Left lung (tissue), 10 donors: Measurements from ENCODE around the gene SLC4A3. TPM values are rescaled to one million over a fixed set of nuclear protein-coding genes. Genes with fewer than 3 reads are reported as not detected.

Experiments
- ATAC-seq: fragments of 200-7000 bp; cut with Tn5 transposase; one replicate; pipeline ENCODE4 v1.9.1; 2020; ENCODE audit warnings: moderate library complexity
- DNase-seq, 4 donors: peaks; one replicate each; pipeline ENCODE4 v3.0.0-alpha.2; 2013 to 2020
- H3K27ac ChIP-seq, 2 donors: fragments of 200-600 bp; sonication (generic) in 1 of 2; one replicate each; pipeline versions ENCODE4 v1.5.0 to v1.8.0; 2020 to 2021
- H3K27me3 ChIP-seq, 2 donors: fragments of 200-600 bp; sonication (generic) in 1 of 2; one replicate each; pipeline versions ENCODE4 v1.5.0 to v1.8.0; 2020 to 2021
- H3K36me3 ChIP-seq, 2 donors: fragments of 200-600 bp; sonication (generic) in 1 of 2; one replicate each; pipeline versions ENCODE4 v1.5.0 to v1.8.0; 2020 to 2021
- H3K4me1 ChIP-seq, 2 donors: fragments of 200-600 bp; one replicate each; pipeline ENCODE4 v1.8.0; 2021
- H3K4me3 ChIP-seq, 2 donors: fragments of 200-600 bp; sonication (generic) in 1 of 2; one replicate each; pipeline versions ENCODE4 v1.5.0 to v1.8.0; 2020 to 2021; ENCODE audit warnings: mild to moderate bottlenecking in 1 of 2
- H3K9me3 ChIP-seq, 2 donors: fragments of 200-600 bp; sonication (generic) in 1 of 2; one replicate each; pipeline versions ENCODE4 v1.5.0 to v1.8.0; 2020 to 2021
- CTCF ChIP-seq, 2 donors: fragments of 200-600 bp; sonication (generic) in 1 of 2; IDR thresholded peaks; one replicate each; pipeline versions ENCODE4 v1.5.0 to v1.8.0; 2021; ENCODE audit warnings: antibody characterized with exemption in 2 of 2
- intact Hi-C, 2 donors: fragments of 100-400 bp; cut with DNase I; formaldehyde crosslinking; loops; one replicate each; pipeline versions ENCODE4 v1.11.2 to v1.14.2; 2022
- polyA plus RNA-seq, 6 donors: library from polyadenylated mRNA; unstranded; fragments of 120-200 nt; gene quantifications; one replicate each; pipeline ENCODE4 v1.2.1, GENCODE V29; 2013; ENCODE audit not compliant: insufficient read length in 6 of 6
- total RNA-seq, 2 donors: library from RNA; stranded (reverse); fragmentation: NEBNext Ultra II Directional; extraction: Animal tissue kit (Norgen Biotek cat#: 25700); gene quantifications; one replicate each; pipeline ENCODE4 v1.2.1, GENCODE V29; 2021
- donor health status: DM: no; HTN: yes; CAD: no.
- donor health status: DM: no; HTN: no; CAD: no.

SLC4A3 gene
- total and polyA plus RNA-seq, 8 donors, result 2.9 to 13.3 (median 9.8) TPM

DNA sequence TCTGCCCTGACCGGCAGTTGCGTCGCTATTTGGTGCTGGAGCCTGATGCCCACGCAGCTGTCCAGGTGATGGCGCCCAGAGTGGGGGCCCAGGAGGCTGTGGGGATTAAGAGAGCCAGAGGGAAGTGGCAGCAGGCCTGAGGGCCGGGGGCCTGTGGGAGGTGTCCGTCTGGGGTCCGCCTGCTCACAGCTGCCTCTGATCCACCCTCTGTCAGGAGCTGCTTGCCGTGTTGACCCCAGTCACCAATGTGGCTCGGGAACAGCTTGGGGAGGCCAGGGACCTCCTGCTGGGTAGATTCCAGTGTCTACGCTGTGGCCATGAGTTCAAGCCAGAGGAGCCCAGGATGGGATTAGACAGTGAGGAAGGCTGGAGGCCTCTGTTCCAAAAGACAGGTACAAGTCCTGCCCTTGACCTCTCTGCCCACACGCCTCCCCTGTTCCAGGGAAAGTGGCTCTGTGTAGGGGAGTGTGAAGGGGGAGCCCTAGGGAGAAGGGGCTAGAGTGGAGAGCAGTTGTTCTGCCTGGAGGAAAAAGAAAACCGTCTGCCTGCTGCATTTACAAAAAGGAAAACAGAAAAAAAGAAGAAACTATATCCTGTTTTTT lies 18.2 kb upstream of the SLC4A3 start:
- DNase-seq, result no peak
- intact Hi-C loops, result no loop called here
- Histone ChIP-seq H3K27ac (no peak overlapping the region), H3K27me3 (no peaks in the 10 kb centered on the region), H3K36me3 (peaks cover 0 to 88% of the 10 kb centered on the region in 2 donors), H3K4me1 (peaks cover 0 to 2% of the 10 kb centered on the region in 2 donors), H3K9me3 (no peaks in the 10 kb centered on the region), H3K4me3 (no peak overlapping the region)
- no peak for ATAC-seq
- no peak for TF ChIP-seq CTCF (IDR thresholded peaks at IDR 0.05)

GRCh38 chr2:219611306-219611705 lies 16.1 kb upstream of the SLC4A3 start:
- H3K27ac ChIP-seq, result no peak overlapping the region
- H3K9me3 ChIP-seq, result no peaks in the 10 kb centered on the region
- H3K4me3 ChIP-seq, result no peak overlapping the region
- TF ChIP-seq CTCF (IDR thresholded peaks at IDR 0.05), result no peak
- no peaks in the 10 kb centered on the region for H3K27me3 ChIP-seq
- H3K36me3 ChIP-seq, result peaks cover 0 to 91% of the 10 kb centered on the region in 2 donors
- DNase-seq (no peak), ATAC-seq (no peak)
- intact Hi-C loops, result no loop called here
- H3K4me1 ChIP-seq, result no peaks in the 10 kb centered on the region

DNA sequence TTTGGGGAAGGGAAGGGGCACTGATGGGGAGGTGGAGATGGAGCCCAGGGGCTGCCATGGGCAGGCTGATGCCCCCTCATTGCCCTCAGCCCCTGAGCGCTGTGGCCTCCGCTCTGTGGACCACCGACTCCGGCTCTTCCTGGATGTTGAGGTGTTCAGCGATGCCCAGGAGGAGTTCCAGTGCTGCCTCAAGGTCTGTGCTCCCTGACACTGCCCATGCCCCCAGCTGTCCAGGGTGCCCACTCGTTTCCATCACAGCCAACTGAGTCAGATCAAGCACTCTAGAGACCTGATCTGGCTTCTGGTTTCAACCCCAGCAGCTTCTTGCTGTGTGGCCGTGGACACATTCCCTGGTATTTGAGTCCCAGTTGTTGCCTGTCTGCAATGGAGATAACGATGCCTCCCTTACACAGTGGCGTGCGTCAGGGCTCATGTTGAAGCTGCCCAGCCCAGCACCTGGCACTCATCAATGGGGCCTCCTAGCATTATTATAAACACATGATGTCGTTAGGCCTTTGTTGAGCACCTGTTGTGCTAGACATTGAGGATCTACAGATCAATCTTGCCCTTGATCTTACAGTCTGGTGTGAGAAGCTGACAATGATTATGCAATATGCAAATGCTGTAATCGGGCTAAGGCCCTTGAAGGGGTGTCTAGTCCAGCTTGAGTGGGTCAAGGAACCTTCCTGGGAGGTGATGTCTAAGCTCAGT lies 15.4 kb upstream of the SLC4A3 start:
- no peak for DNase-seq
- no peak for TF ChIP-seq CTCF (IDR thresholded peaks at IDR 0.05)
- peaks cover 0 to 86% of the 10 kb centered on the region in 2 donors for H3K36me3 ChIP-seq
- ATAC-seq, result no peak
- H3K27ac ChIP-seq, result no peak overlapping the region
- no peaks in the 10 kb centered on the region for H3K9me3 ChIP-seq
- no peaks in the 10 kb centered on the region for H3K4me1 ChIP-seq
- intact Hi-C loops, result no loop called here
- H3K27me3 ChIP-seq, result no peaks in the 10 kb centered on the region
- no peak overlapping the region for H3K4me3 ChIP-seq

DNA sequence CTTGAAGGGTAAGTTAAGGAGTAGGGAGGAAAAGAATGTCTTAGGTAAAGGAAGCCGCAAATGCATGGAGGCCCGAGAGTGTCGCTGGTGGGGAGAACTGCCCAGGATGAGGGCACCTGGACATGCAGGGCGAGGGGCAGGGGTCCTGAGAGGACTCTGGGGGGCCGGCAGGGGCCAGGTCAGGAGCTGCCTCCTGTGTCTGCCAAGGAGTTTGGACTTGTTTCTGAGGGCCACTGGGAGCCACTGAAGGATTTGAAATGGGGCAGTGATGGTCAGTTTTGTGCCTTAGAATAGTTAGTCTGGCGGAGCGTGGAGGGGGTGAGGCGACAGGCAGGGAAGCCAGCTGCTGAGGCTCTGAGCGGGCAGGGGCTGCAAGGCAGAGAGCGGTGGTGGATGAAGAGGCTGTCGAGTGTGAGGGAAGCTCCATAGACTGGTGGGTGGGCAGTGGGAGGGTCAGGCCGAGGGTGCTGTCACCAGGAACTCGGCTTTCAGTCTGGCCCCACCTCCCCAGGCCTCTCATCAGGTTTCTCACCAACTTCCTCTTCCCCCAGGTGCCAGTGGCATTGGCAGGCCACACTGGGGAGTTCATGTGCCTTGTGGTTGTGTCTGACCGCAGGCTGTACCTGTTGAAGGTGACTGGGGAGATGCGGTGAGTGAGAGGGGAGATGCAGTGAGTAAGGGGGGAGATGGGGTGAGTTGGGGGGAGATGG lies 14.7 kb upstream of the SLC4A3 start:
- Histone ChIP-seq H3K4me3 (no peak overlapping the region), H3K36me3 (peaks cover 0 to 79% of the 10 kb centered on the region in 2 donors), H3K9me3 (no peaks in the 10 kb centered on the region), H3K4me1 (no peaks in the 10 kb centered on the region), H3K27ac (no peak overlapping the region), H3K27me3 (no peaks in the 10 kb centered on the region)
- ATAC-seq (no peak), DNase-seq (no peak)
- TF ChIP-seq CTCF (IDR thresholded peaks at IDR 0.05), result no peak
- intact Hi-C loops, result no loop called here

- Histone ChIP-seq H3K4me1 (no peaks in the 10 kb centered on the region), H3K4me3 (no peak overlapping the region), H3K36me3 (peaks cover 0 to 71% of the 10 kb centered on the region in 2 donors), H3K27me3 (no peaks in the 10 kb centered on the region), H3K27ac (no peak overlapping the region), H3K9me3 (no peaks in the 10 kb centered on the region)
- DNase-seq, result no peak
- no peak for TF ChIP-seq CTCF (IDR thresholded peaks at IDR 0.05)
- intact Hi-C loops, result no loop called here
- ATAC-seq, result no peak
Measured at GRCh38 chr2:219613461-219614070, 13.9 kb upstream of the SLC4A3 start.
